H1 (cell line): ENCODE data around the gene RUSC2.

Experiments
- BACH1 ChIP-seq: IDR thresholded peaks from 2 replicates; pipeline ENCODE4 v1.6.1; 2012; ENCODE audit warnings: low read length, improper control_type of control experiment
- CTCF ChIP-seq, 3 experiments: IDR thresholded peaks; 1 replicate in 2 of 3; 2 replicates in 1 of 3; pipeline versions ENCODE4 v1.5.1 to v1.6.1; 2011; ENCODE audit warnings: low read length in 3 of 3, mild to moderate bottlenecking in 3 of 3, inconsistent platforms in 2 of 3, low read depth in 1 of 3, moderate library complexity in 1 of 3; ENCODE audit not compliant: insufficient read depth in 1 of 3; ENCODE audit errors: control extremely low read depth in 1 of 3
- TF ChIP-seq, protein P1 (sequence below): IDR thresholded peaks from 2 replicates; pipeline ENCODE4 v1.6.1; 2012; ENCODE audit warnings: inconsistent platforms

GRCh38 chr9:35499701-35500030 is 9.8 kb downstream of the RUSC2 start:
- no peak for TF ChIP-seq BACH1
- no peak for TF ChIP-seq CTCF (IDR thresholded peaks at IDR 0.05; ENCODE audit: control extremely low read depth in 1 of 3, insufficient read depth in 1 of 3, low read depth in 1 of 3, low read length in 3 of 3)
- TF ChIP-seq, protein P1, sequence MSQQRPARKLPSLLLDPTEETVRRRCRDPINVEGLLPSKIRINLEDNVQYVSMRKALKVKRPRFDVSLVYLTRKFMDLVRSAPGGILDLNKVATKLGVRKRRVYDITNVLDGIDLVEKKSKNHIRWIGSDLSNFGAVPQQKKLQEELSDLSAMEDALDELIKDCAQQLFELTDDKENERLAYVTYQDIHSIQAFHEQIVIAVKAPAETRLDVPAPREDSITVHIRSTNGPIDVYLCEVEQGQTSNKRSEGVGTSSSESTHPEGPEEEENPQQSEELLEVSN: no peak
